HPDE6-E6E7 (cell line): ENCODE results near the gene PTPRJ.

Experiments used
- DNase-seq: peaks from one replicate; pipeline ENCODE4 v3.0.0; 2011; ENCODE audit warnings: missing footprints; ENCODE audit errors: extremely low spot score

PTPRJ gene

GRCh38 chr11:48063424-48063978 is 83.1 kb downstream of the PTPRJ start:
- DNase-seq, result no peak

- DNase-seq, result no peak
Measured at GRCh38 chr11:48064306-48064705, 83.9 kb downstream of the PTPRJ start.

GRCh38 chr11:48066881-48067800 is 86.8 kb downstream of the PTPRJ start:
- no peak for DNase-seq

GRCh38 chr11:48073031-48073861 is 92.9 kb downstream of the PTPRJ start:
- no peak for DNase-seq

- DNase-seq, result no peak
Measured at GRCh38 chr11:48074425-48075181, 94.2 kb downstream of the PTPRJ start.

GRCh38 chr11:48075637-48076036 is 95.3 kb downstream of the PTPRJ start:
- DNase-seq, result no peak

- DNase-seq, result no peak
Measured at GRCh38 chr11:48077251-48077650, 96.9 kb downstream of the PTPRJ start.

GRCh38 chr11:48078689-48079088 is 98.3 kb downstream of the PTPRJ start:
- DNase-seq, result no peak

- DNase-seq, result no peak
Measured at GRCh38 chr11:48079596-48079995, 99.2 kb downstream of the PTPRJ start.

GRCh38 chr11:48080301-48080861 is 100.0 kb downstream of the PTPRJ start:
- no peak for DNase-seq

- no peak for DNase-seq
Measured at GRCh38 chr11:48081151-48082010, 101.0 kb downstream of the PTPRJ start.

GRCh38 chr11:48082771-48083170 is 102.4 kb downstream of the PTPRJ start:
- DNase-seq, result no peak

- no peak for DNase-seq
Measured at GRCh38 chr11:48083421-48083820, 103.1 kb downstream of the PTPRJ start.

- no peak for DNase-seq
Measured at GRCh38 chr11:48085688-48086087, 105.3 kb downstream of the PTPRJ start.

- no peak for DNase-seq
Measured at GRCh38 chr11:48087422-48087821, 107.1 kb downstream of the PTPRJ start.

GRCh38 chr11:48087974-48088681 is 107.8 kb downstream of the PTPRJ start:
- DNase-seq, result no peak

- DNase-seq, result no peak
Measured at GRCh38 chr11:48088682-48089050, 108.3 kb downstream of the PTPRJ start.

- no peak for DNase-seq
Measured at GRCh38 chr11:48090174-48090573, 109.8 kb downstream of the PTPRJ start.

- no peak for DNase-seq
Measured at GRCh38 chr11:48091426-48092102, 111.2 kb downstream of the PTPRJ start.
